Rectal smooth muscle tissue (tissue), 1 donor: ENCODE results near the gene BNC2.

ENCODE experiments used
- H3K27ac ChIP-seq: one replicate; pipeline ENCODE4 v1.7.0; 2013; ENCODE audit warnings: low read depth, low read length, inconsistent platforms
- H3K27me3 ChIP-seq: one replicate; pipeline ENCODE4 v1.7.0; 2013; ENCODE audit warnings: low read length; ENCODE audit not compliant: control insufficient read depth, insufficient read depth
- H3K36me3 ChIP-seq: one replicate; pipeline ENCODE4 v1.7.0; 2013; ENCODE audit warnings: low read length; ENCODE audit not compliant: control insufficient read depth, insufficient read depth
- H3K4me1 ChIP-seq: one replicate; pipeline ENCODE4 v1.7.0; 2013; ENCODE audit warnings: low read length; ENCODE audit not compliant: control insufficient read depth, insufficient read depth
- H3K4me3 ChIP-seq: one replicate; pipeline ENCODE4 v1.7.0; 2013; ENCODE audit warnings: low read length
- H3K9ac ChIP-seq: one replicate; pipeline ENCODE4 v1.7.0; 2013; ENCODE audit warnings: low read length

Gene BNC2

DNA sequence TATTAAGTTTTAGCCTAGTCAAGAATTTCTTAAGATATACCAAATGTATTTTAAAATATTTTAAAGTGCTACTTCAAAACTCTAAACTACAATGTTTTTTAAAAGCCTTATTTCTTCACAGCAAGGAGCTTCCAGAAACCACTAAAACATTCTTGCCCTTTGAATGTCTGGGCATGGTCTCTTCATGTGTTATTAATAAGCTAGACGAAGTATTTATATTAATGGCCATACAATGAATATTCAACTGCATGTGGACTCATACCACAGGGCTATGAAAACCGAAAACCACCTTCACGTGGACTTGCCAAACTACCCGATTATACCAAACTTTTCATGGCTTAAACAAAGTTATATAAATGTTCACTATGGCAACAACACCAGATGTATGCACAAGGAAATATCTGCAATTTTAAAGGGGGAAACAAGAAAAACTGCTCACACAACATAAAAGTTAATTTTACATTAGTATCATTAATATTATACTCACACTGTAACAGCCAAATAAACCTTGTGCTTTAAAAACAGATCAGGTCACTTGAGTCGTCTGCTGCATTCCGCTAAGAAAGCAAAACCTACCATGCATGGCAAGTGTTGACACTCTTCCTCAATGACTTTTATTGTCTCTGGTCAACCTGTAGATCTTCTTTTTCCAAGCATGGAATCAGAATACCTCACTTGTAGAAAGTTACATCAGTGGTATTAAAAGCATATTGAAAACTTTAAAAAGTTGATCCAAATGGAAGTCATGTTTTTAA lies 246.3 kb downstream of the BNC2 start:
- H3K9ac ChIP-seq: no peak overlapping the region
- no peaks in the 10 kb centered on the region for H3K36me3 ChIP-seq
- H3K27ac ChIP-seq: no peak overlapping the region
- H3K4me1 ChIP-seq: peaks cover 46% of the 10 kb centered on the region
- H3K4me3 ChIP-seq: no peak overlapping the region
- no peaks in the 10 kb centered on the region for H3K27me3 ChIP-seq

DNA sequence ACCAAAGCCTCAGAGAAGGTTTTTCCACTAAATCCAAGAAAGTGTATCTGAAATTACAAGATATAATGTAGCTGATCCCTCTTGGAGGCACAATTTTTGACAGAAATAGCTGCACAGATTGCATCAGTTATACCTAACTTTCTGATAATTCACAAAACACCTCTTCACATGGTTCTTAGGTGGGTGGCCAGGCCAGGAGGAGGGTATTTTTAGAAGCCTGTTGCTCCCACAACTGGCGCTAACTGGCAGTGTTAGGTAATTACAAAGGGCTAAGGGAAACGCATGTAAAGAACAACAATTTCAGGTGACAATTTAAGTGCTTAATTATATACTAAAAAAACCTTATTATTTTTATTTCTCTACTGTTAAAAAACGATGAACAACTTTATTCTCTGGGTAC lies 247.9 kb downstream of the BNC2 start:
- peaks cover 41% of the 10 kb centered on the region for H3K4me1 ChIP-seq
- no peaks in the 10 kb centered on the region for H3K27me3 ChIP-seq
- no peak overlapping the region for H3K27ac ChIP-seq
- H3K9ac ChIP-seq: no peak overlapping the region
- H3K4me3 ChIP-seq: no peak overlapping the region
- no peaks in the 10 kb centered on the region for H3K36me3 ChIP-seq

DNA sequence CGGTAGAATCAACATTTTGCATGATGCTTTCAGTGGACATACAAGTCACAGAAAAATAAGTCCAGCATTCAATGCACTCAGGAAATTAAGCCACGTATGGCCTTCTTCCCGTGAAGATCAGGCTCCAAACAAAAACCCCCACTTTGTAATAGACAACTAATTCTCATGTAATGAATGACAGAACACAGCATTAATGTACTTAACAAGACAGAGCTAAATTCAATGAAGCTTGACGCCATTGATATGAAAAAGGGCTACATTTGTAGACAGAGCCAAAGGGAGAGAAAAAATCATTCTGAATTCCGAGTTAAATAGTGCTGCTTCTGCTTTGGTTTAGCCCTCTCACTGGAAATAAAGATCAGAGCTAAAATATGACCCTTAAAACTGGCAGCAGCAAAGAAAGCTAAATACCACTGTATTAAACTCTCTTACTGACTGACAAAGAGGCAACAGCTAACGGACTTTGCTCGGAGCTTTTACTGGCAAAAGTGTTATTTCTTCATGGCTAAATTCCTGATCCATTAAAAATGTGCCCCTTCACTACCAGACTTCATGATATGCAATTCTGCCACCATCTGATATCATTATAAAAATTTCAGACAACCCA lies 250.5 kb downstream of the BNC2 start:
- no peak overlapping the region for H3K9ac ChIP-seq
- H3K27me3 ChIP-seq: no peaks in the 10 kb centered on the region
- no peak overlapping the region for H3K4me3 ChIP-seq
- peak overlapping the region; percentile 37 for H3K27ac ChIP-seq
- peaks cover 21% of the 10 kb centered on the region for H3K4me1 ChIP-seq
- no peaks in the 10 kb centered on the region for H3K36me3 ChIP-seq

DNA sequence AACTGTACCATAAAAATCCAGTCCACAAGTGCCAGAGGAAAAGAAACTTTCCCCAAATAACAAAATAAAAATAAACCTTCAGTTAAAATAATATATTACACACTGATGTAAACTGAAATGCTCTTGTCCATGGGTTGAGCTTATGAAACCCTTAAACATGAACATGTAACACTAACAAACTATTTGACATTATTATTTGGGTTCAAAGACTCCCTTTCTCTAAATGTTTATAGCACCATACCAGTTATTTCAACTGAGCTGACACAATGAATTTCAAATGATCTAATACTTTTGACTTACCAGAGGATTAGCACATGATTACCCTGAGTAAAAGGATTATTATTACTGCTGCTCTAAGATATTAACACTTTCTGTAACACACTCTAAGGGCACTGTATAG lies 251.1 kb downstream of the BNC2 start:
- peak overlapping the region; percentile 37 for H3K27ac ChIP-seq

DNA sequence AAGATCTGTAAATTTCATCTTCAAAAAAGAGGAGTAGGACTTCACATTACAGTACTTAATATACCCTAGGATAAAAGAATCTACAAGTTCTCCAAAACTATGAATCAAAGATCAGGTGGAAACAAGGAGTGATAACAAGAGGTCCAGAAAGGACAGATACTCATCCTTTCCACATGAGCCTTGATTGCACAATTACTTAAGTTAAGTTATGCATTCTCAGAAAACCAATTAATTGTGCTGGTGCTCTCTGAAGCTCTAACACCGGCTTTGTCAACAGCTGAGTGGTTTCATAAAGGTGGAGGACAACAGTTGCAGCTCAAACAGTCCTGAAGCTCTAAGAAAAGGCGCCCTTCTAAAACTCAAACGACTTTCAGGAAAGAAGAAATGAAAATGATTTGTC lies 251.9 kb downstream of the BNC2 start:
- Histone ChIP-seq H3K36me3 (no peaks in the 10 kb centered on the region), H3K4me1 (peaks cover 16% of the 10 kb centered on the region), H3K27ac (no peak overlapping the region), H3K27me3 (no peaks in the 10 kb centered on the region), H3K4me3 (no peak overlapping the region), H3K9ac (no peak overlapping the region)

More for the DNA sequence above, 251.1 kb downstream of the BNC2 start:
- no peak overlapping the region for H3K9ac ChIP-seq
- H3K27me3 ChIP-seq: no peaks in the 10 kb centered on the region
- peaks cover 19% of the 10 kb centered on the region for H3K4me1 ChIP-seq
- no peaks in the 10 kb centered on the region for H3K36me3 ChIP-seq
- H3K4me3 ChIP-seq: no peak overlapping the region

DNA sequence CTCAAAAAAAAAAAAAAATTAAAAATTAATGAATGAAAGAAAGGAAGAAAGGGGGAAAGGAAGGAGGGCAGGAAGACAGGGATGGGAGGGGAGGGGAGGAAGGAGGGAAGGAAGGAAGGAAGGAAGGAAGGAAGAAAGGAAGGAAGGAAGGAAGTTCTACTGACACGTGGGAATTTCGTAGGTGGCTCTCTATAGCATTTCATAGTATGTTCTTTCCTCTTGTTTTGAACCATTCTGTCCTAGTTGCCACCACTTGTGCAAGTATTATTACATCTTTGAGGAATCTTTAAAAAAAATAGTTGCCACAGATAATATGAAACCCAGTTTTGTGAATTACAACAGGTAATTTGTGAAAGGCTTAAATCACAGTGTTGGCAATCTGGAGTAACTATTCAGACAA lies 253.8 kb downstream of the BNC2 start:
- Histone ChIP-seq H3K36me3 (no peaks in the 10 kb centered on the region), H3K4me3 (no peak overlapping the region), H3K9ac (no peak overlapping the region), H3K4me1 (peaks cover 16% of the 10 kb centered on the region), H3K27ac (no peak overlapping the region), H3K27me3 (no peaks in the 10 kb centered on the region)

DNA sequence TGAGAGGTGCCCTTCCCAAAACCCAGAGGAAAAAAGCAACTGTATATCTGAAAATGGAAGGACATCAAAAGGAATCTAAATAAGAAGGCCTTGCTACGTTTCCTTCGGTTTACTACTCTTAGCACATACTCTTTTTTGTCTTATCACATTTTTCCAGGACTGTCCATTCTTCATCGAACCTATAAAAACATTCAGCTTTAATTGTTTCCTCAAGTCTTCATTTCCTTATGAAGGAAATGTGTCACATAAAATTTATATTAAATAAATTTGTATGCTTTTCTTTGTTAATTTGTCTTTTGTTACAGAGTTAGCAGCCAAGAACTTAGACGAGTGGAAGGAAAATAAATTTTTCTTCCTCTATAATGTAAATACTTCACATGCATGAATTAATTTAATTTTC lies 255.0 kb downstream of the BNC2 start:
- Histone ChIP-seq H3K9ac (no peak overlapping the region), H3K27ac (no peak overlapping the region), H3K27me3 (no peaks in the 10 kb centered on the region), H3K36me3 (no peaks in the 10 kb centered on the region), H3K4me1 (peaks cover 17% of the 10 kb centered on the region), H3K4me3 (no peak overlapping the region)

DNA sequence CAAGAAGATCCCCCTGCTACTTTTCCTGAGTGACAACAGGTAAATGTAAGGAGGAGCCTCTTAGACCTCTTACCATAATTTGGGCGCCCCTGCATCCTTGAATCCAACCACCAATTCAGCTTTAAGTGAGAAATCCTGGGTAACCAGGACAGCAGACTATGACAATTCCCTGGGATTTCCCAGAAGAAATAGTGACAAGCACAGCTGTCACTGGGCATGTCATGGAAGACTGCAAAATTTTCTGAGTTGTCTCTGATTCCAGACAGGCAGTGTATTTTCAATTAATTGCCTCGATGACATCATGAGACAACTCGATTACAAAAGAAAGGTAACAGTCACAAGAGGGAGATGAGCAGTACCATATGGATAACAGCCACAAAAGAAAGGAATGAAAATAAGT lies 256.9 kb downstream of the BNC2 start:
- H3K27ac ChIP-seq: no peak overlapping the region
- no peaks in the 10 kb centered on the region for H3K36me3 ChIP-seq
- no peak overlapping the region for H3K4me3 ChIP-seq
- H3K4me1 ChIP-seq: peaks cover 6% of the 10 kb centered on the region
- H3K9ac ChIP-seq: no peak overlapping the region
- no peaks in the 10 kb centered on the region for H3K27me3 ChIP-seq

DNA sequence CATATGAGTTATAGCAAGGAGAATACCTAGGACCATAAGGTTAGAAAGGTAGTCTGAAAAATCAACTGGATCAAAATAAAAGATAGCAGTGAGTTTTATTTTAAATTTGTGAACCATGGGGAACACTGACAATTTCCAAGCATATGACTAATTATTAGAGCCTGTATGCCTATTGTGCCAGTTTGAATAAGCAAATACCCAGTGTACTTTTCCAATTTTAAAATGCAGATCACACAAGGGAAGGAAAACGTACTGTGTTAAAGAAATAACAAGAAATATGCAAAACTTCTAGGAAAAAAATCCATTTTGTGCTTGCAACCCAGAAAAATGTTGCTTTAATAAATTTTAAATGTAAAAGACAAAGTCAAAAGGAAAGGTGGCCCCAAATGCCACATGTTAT lies 257.4 kb downstream of the BNC2 start:
- H3K9ac ChIP-seq: no peak overlapping the region
- H3K36me3 ChIP-seq: no peaks in the 10 kb centered on the region
- H3K27ac ChIP-seq: no peak overlapping the region
- no peaks in the 10 kb centered on the region for H3K27me3 ChIP-seq
- H3K4me3 ChIP-seq: no peak overlapping the region
- H3K4me1 ChIP-seq: peaks cover 5% of the 10 kb centered on the region

DNA sequence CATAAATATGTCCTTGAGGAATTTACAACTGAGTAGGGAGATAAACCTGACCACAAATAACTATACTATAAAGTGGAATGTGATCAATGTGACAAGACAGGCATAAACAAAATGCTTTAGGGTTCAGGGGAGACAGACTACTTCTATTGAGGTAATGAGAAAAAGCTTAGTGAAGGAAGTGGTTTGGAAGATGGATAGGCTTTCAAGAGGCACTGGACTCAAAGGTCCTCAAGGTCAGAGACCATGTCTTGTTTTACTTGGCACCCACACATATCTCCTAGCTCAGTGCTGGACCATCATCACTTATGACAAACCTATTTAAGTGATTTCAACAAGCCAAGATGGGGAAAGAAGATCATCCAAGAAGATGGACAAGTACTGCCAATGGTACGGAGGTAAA lies 257.8 kb downstream of the BNC2 start:
- no peak overlapping the region for H3K4me3 ChIP-seq
- no peak overlapping the region for H3K9ac ChIP-seq
- H3K27ac ChIP-seq: no peak overlapping the region

DNA sequence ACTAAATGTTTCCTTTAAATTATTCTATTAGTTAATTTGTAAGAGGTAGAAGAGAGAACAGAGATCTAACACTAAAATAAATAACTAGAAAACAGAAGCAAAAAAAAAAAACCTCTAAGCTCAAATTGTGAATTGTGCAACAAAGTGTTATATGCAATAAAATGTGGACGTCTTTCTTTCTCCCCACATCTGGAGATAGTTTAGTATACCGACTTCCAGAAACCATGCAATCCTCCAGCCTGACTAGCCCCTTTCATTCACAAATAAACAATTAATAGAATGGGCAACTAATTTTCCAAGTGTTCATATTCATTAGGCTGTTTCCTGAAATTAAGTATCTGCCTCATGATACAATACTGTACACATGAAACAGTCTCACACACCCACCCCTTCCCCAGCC lies 258.5 kb downstream of the BNC2 start:
- Histone ChIP-seq H3K36me3 (no peaks in the 10 kb centered on the region), H3K9ac (no peak overlapping the region), H3K27ac (no peak overlapping the region), H3K27me3 (no peaks in the 10 kb centered on the region), H3K4me3 (no peak overlapping the region), H3K4me1 (peaks cover 5% of the 10 kb centered on the region)

More for the DNA sequence above, 257.8 kb downstream of the BNC2 start:
- Histone ChIP-seq H3K36me3 (no peaks in the 10 kb centered on the region), H3K27me3 (no peaks in the 10 kb centered on the region), H3K4me1 (peaks cover 5% of the 10 kb centered on the region)

DNA sequence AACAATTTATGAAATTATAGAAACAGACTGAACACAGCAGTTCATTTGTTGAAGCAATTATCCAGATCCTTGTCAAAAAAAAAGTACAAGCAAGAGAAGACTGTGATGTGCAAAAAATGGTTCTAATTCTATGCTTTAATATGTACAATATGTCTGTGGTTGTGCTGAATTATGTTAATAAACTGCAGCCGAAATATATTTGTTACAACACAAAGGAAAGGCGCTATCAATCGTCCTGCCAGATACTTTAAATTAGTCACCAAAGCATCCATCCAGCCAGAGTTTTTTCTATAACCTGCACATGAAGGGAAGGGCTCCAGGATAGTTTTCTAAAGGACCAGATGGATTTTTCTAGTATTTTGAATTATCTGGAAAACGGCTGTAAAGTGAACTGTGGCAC lies 259.5 kb downstream of the BNC2 start:
- H3K36me3 ChIP-seq: no peaks in the 10 kb centered on the region
- no peak overlapping the region for H3K27ac ChIP-seq
- H3K9ac ChIP-seq: no peak overlapping the region
- no peak overlapping the region for H3K4me3 ChIP-seq
- H3K4me1 ChIP-seq: peaks cover 5% of the 10 kb centered on the region
- H3K27me3 ChIP-seq: no peaks in the 10 kb centered on the region

DNA sequence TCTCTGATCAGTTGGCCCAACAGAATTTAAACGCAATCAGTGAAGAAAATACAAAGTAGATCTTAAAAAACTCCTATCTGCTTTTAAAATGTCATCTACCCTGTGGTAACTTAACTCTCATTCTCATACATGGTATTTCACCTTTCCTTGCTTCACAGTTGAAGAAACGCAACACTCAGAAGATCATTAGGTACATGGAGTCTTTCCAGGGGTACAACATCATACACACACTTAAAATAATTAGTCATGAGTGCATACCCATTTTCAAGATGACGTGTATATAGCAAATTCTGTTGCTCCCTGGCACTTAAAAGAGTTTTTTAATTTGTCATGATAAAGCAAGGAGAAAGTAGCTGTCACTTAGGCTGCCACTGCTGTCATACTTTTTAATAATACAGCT lies 259.9 kb downstream of the BNC2 start:
- no peak overlapping the region for H3K27ac ChIP-seq
- H3K36me3 ChIP-seq: no peaks in the 10 kb centered on the region
- H3K4me1 ChIP-seq: peaks cover 5% of the 10 kb centered on the region
- H3K27me3 ChIP-seq: no peaks in the 10 kb centered on the region
- H3K4me3 ChIP-seq: no peak overlapping the region
- no peak overlapping the region for H3K9ac ChIP-seq
